HG02870 (cell line): ENCODE data around the gene DOCK7.
"Not testable (repeated sequence)": the region's sequence is repeated elsewhere in the genome, so short reads cannot be mapped to it uniquely, and the experiment has no call there.

Experiments used
- ATAC-seq: cut with Tn5 transposase; IDR thresholded peaks from one replicate; pipeline ENCODE4 v1.9.1; 2021; ENCODE audit warnings: mild to moderate bottlenecking, moderate library complexity; ENCODE audit not compliant: unreplicated experiment

Gene DOCK7, protein sequence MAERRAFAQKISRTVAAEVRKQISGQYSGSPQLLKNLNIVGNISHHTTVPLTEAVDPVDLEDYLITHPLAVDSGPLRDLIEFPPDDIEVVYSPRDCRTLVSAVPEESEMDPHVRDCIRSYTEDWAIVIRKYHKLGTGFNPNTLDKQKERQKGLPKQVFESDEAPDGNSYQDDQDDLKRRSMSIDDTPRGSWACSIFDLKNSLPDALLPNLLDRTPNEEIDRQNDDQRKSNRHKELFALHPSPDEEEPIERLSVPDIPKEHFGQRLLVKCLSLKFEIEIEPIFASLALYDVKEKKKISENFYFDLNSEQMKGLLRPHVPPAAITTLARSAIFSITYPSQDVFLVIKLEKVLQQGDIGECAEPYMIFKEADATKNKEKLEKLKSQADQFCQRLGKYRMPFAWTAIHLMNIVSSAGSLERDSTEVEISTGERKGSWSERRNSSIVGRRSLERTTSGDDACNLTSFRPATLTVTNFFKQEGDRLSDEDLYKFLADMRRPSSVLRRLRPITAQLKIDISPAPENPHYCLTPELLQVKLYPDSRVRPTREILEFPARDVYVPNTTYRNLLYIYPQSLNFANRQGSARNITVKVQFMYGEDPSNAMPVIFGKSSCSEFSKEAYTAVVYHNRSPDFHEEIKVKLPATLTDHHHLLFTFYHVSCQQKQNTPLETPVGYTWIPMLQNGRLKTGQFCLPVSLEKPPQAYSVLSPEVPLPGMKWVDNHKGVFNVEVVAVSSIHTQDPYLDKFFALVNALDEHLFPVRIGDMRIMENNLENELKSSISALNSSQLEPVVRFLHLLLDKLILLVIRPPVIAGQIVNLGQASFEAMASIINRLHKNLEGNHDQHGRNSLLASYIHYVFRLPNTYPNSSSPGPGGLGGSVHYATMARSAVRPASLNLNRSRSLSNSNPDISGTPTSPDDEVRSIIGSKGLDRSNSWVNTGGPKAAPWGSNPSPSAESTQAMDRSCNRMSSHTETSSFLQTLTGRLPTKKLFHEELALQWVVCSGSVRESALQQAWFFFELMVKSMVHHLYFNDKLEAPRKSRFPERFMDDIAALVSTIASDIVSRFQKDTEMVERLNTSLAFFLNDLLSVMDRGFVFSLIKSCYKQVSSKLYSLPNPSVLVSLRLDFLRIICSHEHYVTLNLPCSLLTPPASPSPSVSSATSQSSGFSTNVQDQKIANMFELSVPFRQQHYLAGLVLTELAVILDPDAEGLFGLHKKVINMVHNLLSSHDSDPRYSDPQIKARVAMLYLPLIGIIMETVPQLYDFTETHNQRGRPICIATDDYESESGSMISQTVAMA (N-terminal part only)

DNA sequence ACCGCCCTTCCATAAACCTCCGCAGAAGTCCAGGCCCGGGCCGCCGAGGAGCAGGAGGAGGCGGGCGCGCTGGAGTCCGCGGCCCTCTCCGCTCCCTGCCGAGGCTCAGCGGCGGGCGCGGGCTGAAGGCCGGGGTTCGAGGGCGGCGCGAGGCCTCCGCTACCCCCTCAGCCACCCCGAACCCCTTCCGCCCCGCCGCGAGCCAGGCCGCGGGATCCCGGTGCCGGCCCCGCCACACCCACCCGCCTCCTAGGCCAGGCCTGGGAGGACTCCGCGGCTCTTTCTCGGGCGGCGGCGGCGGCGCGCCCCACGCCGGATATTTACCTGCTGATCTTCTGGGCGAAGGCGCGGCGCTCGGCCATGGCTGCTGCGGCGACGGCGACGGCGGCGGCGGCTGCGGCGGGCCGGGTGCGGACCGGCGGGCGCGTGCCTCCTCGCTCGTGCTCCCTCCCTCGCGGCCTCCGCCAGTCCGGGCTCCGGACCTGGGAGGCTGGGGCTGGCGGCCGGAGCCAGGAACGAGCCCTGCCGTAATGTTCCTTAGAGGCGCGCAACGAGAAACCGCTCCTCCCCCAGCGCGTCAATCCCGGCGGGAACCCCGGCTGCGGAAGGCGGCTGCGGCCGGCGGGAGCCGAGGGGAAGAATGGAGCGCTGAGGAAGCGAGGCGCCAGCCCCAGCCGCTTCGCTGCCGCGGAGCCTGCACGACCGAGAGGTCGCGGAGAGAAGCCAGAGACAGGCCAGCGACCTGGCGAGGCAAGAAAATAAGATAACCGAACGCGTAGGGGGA, at the start of gene DOCK7:
TSS of gene DOCK7 (minus strand) at position 484 of the 784 bp plus-strand sequence. CDS start at position 362, 122 bp downstream.
- peak; percentile 72 for ATAC-seq

DNA sequence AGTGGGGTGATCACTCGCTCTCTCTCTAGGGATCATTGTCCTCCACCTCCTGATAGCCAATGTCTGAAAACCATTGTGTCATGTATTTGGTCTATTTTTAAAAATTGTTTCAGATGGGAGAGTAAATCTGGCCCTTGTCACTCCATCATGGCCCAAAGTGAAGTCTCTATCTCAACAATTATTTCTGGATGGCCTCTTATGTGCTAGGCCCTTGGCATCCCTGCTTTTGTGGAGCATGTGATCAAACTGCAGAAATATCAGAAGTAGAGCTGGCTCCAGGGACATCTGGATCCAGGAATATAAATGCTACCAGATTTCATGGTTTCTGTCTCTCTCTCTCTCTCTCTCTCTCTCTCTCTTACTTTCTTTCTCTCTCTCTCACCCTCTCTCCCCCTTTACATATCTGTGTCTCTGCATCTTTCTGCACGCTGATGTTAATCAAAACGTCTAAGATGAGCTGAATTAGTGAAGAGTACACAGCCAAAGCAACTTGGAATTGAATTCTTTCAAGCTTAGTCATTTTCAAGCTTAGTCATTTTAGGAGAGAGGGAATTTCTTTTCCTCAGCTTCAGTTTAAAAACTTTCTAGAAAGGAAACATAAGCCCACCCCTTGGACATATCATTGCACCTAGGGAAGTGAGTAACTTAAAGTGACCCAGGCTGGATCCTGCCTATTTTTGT, 47.4 kb upstream of the DOCK7 start:
- ATAC-seq = no peak

DNA sequence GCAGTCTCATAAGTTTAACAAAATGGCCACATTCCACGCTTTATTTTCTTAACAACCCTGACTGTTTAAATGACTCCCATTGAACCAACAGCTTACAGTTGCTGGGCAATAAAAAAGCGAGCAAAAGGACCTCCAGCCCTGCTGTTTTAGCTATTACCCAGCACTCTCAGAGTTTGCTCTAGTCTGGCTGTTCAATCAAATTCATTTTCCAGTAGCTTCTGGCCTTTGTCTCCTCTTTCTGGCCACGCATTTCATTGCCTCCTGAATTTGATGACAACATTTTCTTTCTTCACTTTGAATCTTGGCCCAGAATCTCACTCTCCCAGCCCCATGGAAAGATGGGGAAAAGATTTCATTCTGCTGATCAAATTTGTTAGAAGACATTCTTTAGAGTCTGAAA, 44.1 kb upstream of the DOCK7 start:
- ATAC-seq = no peak

DNA sequence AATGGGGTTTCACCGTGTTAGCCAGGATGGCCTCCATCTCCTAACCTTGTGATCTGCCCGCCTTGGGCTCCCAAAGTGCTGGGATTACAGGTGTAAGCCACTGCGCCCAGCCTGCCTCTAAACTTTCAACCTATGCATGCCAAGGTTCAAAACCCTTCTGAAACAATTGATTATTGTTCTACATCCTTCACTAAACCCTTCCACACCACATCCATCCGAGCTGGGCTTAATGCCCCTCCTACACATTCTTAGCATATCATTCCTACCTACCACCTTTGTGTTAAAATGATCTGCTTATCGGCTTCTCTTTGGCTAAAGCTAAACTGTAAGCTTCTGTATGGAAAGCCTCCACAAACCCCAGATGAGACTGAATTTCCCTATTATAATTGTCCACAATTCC, 40.8 kb upstream of the DOCK7 start:
- no peak for ATAC-seq

DNA sequence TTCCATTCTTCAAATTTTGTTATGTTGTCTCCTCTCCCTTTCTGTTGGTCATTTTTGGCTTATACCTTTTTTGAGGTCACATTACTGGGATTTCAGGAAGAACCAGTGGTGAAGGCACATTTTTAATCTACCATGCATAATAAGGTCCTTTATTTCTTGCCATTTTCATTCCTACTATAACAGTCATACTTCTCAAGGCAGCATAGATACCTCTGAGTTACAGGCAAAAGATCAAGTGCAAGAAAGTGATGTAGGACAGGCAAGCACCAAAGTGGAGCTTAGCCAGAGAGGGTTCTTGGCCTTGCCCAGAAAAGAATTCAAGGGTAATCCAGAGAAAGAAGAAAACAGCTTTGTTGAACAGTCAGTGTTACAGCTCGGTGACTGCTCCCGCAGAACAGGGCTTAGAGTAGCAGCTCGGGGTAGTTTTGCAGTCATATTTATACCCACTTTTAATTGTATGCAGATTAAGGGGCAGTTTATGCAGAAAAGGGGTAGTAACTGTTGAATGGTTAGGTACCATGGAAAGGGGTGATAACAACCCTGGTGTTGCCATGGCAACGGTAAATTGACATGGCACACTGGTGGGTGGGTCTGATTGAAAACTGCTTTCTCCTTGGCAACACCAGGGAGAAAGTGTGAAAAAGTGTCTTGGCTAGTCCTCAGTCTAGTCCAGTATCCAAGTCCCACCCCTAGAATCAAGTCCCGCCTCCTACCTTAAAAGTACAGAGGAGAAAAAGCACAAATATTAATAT, 39.6 kb upstream of the DOCK7 start:
- ATAC-seq = no peak

DNA sequence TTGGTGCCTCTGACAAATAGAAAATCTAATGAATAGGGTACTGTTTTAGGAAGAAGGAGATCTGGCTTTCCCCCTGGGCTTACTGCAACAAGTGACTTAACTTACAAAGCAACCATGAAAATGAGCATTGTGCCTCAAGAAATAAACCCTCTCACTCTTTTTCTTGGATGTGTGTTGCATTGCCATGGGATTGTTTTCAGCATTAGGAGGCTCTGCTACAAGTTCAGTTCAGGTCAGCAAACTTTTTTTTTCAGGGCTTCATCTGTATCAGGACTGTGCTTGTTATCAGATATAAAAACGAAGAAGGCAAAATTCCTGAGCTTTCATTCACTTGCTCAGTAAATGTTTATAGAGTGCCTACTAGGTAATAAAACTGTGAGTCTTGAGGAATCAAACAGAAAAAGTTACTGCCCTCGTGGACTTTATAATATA, 37.8 kb upstream of the DOCK7 start:
- no peak for ATAC-seq

DNA sequence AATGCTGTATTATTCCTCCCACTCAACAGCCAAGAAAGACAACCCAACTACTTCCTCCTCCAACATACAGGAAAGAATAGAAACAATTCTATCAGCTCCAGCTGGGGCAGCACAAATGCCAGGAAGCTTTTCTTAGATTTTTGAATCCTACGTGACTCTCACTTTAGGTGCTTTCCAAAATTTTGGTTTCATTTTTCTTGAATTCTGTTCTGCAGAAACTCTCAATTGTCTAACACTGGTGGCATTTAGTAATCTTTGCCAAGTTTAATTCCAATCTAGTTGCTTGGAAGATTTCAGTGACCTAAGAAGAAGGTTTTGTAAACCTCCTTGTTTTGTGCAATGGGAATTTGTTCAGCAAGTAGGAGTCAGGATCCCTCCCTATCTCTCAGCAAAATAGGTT, 37.1 kb upstream of the DOCK7 start:
- no peak for ATAC-seq

DNA sequence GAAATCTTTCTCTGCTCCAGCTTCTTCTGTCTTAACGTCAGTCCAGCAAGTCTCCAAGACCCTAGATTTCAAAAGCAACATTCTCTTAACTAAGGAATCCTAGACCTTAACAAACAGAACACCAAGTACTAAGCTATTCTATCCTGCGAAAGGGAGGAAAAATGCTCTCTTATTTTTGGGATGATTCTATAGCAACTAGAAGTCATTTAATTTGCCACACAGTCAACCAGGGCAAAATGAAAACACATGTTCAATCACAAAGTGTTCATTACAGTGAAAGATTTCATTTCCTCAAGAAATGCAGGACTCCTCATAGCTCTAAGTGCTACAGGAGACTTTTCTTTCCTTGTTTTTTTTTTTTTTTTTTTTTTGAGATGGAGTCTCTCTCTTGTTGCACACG, 36.2 kb upstream of the DOCK7 start:
- ATAC-seq = no peak

DNA sequence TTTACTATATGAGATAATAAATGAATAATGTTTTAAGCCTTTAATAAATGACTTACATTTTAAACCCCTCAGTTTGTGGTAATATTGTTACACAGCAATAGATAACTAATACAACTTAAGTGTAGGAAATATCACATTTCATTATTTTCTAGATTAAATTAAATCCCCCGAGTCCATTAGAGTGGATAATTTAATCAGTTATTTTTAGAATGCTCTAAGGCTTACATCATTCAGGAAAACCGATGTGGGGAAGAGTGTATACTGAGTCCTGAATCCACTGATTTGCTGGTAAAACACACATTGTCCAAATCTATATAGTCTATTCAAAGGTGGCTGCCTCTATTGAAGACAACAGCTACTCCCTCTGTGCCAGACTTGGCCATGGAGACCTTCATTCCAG, 35.7 kb upstream of the DOCK7 start:
- no peak for ATAC-seq

DNA sequence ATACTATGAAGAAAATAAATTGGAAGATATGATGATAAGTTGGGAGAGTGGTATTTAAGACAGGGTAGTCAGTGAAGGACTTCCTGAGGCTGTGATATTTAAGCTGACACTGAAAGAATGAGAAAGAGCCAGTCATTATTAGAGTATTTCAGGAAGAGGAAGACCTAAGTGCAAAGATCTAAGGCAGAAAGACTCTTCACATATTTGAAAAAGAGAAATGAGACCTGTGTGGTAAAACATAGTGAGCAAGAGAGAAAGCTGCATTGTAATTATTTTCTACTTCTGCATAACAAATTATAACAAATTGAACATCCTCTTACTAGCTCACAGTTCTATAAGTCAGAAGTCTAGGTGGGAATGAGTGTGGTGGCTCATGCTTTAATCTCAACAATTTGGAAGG, 34.6 kb upstream of the DOCK7 start:
- peak; percentile 86 for ATAC-seq

DNA sequence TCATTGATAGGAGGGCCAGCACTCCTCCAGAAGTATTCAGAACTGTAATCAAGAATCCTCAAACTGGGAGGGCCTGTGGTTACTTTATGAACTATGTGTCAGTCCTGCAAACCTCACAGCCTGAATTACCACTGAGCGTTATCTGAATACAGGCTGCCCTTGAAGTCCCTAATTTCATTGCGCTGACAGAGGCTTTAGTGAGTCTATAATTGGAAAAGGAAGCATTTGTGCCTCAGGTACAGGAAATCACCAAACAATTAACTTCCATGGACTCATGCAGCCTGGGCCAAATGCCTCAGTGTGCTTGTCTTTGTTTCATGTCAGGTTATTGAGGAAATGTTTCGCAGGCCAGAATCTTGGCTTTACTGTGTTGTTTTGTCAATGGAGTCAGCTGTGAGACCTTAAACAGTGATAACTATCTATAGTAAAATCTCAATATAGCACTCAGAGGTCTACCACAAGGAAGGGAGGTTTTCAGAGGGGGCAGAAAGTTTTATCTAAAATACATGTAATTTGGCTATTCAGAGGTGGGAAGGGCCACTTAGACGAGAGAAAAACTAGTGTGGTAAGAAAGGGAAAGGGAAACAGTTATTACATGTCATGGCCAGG, 32.9 kb upstream of the DOCK7 start:
- no peak for ATAC-seq

DNA sequence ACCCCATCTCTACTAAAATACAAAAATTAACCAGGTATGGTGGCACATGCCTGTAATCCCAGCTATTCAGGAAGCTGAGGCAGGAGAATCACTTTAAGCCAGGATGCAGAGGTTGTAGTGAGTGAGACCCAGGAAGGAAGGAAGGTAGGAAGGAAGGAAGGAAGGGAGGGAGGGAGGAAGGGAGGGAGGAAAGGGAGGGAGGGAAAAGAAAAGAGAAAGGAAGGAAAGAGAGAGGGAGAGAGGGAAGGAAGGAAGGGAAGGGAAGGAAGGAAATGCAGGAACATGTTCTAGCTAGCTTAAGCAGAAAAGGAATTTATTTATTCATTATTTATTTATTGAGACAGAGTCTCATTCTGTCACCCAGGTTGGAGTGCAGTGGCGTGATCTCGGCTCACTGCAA, 30.2 kb upstream of the DOCK7 start:
- ATAC-seq = not testable (repeated sequence)

DNA sequence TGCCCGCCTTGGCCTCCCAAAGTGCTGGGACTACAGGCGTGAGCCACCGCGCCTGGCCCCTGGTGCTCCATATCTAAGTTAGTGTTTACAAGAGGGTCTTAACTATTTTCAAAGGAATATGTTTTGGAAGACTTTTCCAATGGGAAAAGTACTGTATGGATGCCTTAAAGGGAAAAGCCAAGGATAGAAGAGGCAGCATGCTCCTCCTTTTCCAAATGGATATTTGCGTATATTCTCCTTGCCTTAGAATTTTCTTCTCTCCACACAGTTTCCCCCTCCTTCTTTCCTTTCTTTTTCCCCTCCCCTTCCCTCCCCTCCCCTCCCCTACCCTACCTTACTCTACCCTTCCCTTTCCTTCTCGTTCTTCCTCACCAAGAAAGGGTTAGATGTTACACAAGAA, 29.3 kb upstream of the DOCK7 start:
- ATAC-seq = no peak

DNA sequence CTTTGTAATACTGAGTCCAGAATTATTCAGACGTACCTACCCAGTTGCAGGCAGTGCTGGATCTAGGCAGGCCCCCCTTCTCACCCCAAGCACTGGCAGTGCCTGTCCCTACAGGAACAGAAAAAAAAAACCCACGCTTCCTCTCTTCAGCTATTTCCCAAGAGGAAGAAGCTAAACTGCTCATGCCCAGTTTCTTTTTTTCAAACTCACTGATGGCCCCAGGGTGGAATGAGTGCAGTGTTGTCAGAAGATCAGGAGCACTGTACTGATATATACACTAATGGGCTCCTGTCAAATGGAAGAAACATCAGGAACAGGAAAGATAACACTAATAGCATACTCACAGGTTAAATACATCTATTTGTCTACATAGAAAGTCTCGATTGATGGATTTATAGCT, 28.2 kb upstream of the DOCK7 start:
- ATAC-seq = no peak

DNA sequence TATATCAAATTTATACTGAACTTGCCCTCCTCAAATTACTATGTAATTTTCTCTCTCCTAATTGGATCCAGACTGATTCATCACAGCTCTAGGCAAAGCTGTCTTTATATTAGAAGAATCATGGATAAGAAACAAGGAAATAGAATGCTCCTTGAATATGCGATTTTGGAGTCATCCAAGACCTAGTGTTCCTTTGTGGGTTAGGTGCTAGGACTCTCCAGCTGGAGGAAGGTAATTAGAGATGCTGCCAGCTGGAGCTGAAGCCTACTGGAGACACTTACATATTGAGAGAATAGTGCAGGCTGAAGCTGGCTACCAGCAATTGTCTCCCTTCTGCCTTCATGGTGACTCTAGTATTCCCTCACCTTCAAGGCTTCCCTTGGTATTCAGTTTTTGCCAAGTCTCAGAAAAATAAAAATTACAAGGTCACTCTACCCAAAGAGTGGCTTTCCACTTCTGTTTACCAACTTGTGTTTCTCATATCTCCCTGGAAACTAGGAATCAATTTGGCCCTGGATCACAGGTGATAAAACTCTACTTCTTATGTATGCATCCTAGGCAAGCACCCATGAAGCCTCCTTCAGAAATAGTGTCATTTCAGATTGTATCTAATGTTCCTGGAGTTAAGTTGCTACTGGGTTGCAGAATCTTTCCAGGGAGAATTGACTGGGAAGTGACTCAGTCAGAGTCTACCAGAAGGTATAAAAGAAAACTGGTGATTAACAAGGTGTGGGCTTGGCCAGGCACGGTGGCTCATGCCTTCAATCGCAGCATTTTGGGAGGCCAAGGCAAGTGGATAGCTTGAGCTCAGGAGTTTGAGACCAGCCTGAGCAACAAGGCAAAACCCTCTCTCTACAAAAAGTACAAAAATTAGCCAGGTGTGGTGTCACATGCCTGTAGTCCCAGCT, 24.4 kb upstream of the DOCK7 start:
- ATAC-seq = no peak

DNA sequence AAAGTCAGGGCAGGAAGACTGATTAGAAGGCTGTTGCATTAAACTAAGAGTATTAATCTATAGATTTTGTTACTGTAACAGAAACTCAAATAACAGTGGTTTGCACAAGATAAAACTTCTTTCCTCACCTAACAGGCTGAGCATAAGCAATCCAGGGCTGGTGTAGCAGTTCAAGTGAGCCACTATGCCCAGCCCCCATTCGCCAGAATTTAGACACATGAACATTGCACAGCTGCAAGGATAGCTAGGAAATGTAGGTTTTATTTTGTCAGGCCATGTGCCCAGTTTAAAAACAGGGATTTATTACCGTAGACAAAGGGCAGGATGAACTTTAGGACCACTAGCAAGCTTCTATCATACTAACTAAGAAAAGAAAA, 19.5 kb upstream of the DOCK7 start:
- ATAC-seq = no peak

DNA sequence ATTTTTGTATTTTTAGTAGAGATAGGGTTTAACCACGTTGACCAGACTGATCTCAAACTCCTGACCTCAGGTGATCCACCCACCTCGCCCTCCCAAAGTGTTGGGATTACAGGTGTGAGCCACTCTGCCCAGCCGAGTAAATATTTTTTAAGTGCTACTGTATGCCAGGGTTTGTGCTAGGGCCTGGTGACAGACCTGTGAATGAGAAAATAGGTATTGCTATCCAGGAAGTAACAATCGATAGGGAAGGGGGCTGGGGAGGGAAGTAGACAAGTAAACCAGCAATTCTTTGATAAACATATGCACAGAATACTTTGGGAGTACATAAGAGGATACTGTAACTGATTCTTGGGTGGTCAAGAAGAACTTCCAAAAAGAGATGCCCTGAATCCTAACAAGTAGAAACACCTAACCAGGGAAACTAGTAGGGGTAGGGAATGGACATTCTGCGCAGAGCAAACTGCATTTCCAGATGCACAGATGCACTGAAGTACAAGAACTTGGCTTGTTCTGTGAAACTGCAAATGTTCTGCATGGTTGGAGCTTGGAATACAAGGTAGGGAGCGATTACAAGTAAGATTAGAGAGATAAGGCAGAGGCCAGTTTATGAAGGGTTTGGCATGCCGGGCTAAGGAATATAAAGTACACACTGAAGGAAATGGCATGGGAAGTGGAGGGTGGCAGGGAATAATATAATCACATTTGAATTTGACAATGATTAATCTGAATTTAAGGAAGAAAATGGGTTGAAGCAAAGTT, 19.0 kb upstream of the DOCK7 start:
- ATAC-seq = no peak
